HG02938 (cell line): Measurements from ENCODE around the gene PDE4D.
"Not testable (repeated sequence)": the region's sequence is repeated elsewhere in the genome, so short reads cannot be mapped to it uniquely, and the experiment has no call there.

Source experiments
- ATAC-seq: cut with Tn5 transposase; IDR thresholded peaks from one replicate; pipeline ENCODE4 v1.9.1; 2021; ENCODE audit warnings: mild to moderate bottlenecking, moderate library complexity; ENCODE audit not compliant: unreplicated experiment

The PDE4D gene

GRCh38 chr5:59312223-59312622, 581.3 kb downstream of the PDE4D start:
- no peak for ATAC-seq

DNA sequence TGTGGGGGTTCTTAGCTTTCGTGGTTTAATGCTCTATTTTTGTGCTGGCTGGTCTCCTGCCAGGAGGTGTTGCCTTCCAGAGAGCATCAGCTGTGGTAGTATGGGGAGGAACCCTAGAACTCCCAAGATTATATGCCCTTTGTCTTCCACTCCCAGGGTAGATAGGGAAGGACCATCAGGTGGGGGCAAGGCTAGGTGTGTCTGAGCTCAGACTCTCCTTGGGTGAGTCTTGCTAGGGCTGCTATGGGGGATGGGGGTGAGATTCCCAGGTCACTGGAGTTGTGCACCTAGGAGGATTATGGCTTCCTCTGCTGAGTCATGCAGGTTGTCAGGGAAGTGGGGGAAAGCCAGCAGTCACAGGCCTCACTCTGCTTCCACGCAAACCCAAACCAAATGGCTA, 584.8 kb downstream of the PDE4D start:
- ATAC-seq, result not testable (repeated sequence)

GRCh38 chr5:59303289-59303716, 590.2 kb downstream of the PDE4D start:
- ATAC-seq, result not testable (repeated sequence)

DNA sequence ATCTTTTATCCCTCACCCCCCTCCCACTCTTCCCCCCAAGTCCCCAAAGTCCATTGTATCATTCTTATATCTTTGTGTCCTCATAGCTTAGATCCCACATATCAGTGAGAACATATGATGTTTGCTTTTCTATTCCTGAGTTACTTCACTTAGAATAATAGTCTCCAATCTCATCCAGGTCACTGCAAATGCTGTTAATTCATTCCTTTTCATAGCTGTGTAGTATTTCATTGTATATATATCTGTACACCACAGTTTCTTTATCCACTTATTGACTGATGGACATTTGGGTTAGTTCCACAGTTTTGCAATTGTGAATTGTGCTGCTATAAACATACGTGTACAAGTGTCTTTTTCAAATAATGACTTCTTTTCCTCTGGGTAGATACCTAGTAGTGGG, 591.0 kb downstream of the PDE4D start:
- not testable (repeated sequence) for ATAC-seq

DNA sequence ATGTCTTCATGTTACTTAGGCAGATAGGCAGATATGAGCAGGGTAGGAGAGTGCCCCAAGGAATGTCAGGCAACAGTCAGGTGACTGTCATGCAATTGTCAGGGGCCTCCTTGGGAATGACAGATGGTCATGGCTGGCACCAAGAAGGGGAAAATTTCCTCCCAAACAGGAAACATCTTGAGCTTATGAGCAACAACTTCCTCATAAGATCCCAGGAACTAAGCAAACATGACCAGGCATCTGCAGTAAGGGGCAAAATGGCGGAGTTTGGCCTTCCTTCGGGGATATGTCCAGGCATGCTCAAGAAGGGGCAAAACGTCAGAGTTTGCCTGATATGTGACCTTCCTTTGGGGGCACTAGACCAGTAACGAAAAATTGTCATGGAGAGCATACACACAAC, 591.8 kb downstream of the PDE4D start:
- no peak for ATAC-seq

- ATAC-seq, result no peak
These were observed 592.6 kb downstream of the PDE4D start for GRCh38 chr5:59300930-59301329.

DNA sequence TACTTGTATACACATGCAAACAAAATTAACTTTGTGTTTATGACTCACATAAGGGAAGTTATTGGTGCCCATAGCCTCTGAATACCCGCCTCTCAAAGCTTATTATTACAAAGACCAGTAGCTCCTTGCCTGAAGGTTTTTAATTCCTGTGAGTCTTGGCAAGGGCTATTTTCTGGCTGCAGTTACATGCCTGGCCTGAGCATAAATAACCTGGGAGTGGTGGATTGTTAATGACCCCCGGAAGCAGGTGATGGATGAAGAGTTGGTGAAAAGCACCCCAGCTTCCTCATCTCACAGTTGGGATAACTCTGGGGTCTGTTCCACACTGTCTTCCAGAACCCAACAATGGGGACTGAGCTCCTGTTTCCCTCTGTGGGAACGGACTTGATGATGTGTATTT, 594.5 kb downstream of the PDE4D start:
- ATAC-seq, result no peak

- ATAC-seq, result no peak
These were observed 596.9 kb downstream of the PDE4D start for GRCh38 chr5:59296317-59297264.

GRCh38 chr5:59293700-59294099, 599.8 kb downstream of the PDE4D start:
- no peak for ATAC-seq

GRCh38 chr5:59291941-59292340, 601.6 kb downstream of the PDE4D start:
- ATAC-seq, result no peak

- ATAC-seq, result no peak
These were observed 605.6 kb downstream of the PDE4D start for GRCh38 chr5:59287884-59288283.

DNA sequence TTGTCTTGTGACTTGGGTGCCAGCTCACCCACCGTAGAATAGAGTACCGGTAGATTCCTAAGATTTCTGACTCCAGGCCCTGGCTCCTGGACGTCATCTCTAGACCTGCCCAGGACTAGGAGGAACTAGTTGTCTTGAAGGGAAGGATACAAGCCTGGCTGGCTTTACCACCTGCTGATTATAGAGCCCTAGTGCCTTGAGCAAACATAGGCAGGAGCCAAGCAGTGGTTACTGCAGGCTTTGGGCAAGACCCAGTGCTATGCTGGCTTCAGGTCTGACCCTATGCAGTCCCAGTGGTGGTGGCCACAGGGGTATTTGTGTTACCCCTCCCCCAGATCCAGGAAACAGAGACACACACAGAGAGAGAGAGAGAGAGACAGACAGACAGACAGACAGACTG, 606.2 kb downstream of the PDE4D start:
- ATAC-seq, result no peak

DNA sequence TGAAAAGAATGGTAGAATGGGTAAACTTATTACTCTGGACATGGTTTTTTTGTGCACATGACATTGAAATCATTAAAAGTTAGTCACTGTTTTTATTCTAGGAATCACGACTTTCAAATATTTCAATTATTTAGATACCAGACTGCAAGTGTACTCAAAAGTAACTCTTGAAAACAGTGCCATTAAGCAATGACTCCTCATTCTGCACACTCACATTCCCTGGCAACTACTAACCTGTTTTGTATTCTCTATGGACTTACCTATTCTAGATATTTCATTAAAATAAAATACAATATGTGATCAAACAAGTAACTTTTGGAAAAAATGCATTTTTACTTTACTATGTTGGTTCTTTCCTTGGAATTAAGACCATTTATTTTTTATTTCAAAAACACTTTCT, 607.0 kb downstream of the PDE4D start:
- no peak for ATAC-seq

DNA sequence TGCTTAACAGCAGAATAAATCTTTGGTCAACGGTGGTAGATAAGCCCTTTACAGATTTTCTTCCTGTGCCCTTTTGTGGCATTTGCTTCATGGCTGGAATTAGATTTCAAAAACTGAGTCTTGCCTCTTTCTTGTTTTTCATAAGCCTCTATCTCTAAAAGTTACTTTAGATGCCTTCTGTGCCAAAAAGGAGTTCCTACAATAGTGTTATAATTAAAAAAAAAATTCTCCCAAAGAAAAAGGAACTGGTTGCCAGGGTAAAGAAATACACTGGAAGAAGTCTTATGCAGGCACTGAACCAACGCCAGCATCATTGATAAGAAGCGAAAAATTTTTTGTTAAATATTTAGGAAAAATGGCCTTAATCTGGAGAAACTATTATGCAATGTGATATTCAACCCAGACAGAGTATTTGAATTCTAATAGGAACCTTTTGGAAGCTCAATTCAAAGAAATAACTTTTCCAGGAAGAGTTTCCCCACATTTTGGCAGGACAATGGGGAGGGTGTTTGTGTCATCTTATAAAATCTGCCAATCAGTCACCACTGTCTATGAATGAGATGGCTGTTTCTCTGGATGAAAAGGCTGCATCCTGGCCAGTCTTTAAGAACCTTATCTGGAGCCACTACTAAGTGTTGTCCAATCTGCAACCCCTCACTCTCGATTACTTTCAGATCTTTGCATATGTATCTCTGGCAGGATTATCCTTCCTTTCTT, 608.1 kb downstream of the PDE4D start:
- ATAC-seq, result no peak

- no peak for ATAC-seq
These were observed 610.8 kb downstream of the PDE4D start for GRCh38 chr5:59282726-59283125.

GRCh38 chr5:59279979-59280378, 613.5 kb downstream of the PDE4D start:
- no peak for ATAC-seq

GRCh38 chr5:59276917-59277372, 616.6 kb downstream of the PDE4D start:
- ATAC-seq, result no peak

DNA sequence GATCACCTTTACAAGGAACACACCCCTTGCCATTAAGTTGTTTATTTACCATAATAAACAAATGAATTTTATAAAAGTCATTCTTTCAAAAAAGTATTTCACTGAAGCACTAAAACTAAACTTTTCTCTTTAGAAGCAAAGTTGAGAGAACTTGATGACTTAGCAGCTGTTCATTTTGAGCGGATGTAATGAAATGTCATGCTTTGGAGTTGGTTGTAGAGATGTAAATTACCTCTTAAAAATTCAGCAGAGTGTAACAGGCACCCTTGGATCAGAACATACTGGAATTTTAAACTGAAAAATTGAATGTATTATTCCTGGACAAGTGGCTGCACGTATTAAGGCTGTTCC, 617.2 kb downstream of the PDE4D start:
- ATAC-seq, result no peak

DNA sequence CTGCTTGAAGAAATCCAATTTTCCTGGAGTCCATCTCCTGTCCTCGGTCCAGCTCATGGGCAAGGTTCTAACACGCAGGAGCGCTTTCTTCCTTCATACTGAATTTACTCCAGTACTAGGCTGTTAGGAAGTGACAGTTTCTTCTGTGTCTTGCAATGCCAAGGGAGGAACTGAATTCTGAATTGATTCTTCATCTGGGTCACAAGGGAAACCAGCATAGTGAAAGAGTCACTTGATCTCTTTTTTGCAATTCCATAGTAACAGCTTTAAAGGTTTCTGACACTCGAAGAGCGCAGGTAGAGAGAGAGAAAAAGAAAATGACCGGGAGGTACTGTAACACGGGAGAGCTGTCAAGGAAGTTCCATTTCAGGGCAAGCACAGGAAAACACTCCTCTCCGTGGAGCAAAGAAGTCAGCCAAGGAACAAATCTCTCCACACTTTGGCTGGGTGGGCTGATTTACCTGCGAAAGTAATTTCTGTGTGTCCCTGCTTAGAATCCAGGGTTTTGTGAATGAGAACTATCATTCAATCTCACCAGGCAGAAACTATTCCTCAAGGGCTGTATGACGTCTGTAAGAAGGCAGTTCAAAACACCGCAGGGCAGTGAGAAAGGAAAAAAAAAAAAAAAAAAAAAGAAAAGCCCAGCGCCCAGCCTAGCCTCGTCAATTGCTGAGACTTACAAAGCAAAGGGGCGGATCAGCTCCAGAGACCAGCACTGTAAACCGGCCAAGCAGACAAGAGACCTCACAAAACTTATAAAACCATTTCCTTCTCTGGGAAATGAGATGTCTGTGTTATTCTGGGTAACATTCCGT, 617.8 kb downstream of the PDE4D start:
- ATAC-seq, result no peak

DNA sequence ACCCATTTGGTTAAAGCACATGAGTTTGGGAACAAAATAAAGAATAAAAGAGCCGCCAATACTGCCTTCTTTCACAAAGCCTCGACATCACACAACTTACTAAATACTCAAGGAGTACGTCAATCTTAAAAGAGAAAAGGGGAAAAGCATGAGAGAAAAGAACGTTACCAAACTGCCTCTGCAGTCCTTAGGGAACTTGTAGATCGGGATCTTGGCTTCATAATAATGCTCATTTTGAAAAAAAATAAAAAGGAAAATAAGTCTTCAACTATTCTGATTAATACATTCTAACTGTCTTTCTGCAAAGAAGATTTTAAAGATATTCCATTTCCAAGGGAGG, 618.4 kb downstream of the PDE4D start:
- ATAC-seq, result no peak

GRCh38 chr5:59274106-59274636, 619.4 kb downstream of the PDE4D start:
- ATAC-seq, result no peak
